Ascending aorta (tissue), 2 donors: Measurements from ENCODE around the gene TRPV2. TPM values are rescaled to one million over a fixed set of nuclear protein-coding genes. Genes with fewer than 3 reads are reported as not detected.

Experiments used
- DNase-seq, 2 donors: peaks; one replicate each; pipeline ENCODE4 v3.0.0-alpha.2; 2019; ENCODE audit warnings: low spot score in 2 of 2
- H3K27ac ChIP-seq, 2 donors: fragments of 200-600 bp; sonication (generic); one replicate each; pipeline ENCODE4 v1.5.1; 2016 to 2017; ENCODE audit warnings: mild to moderate bottlenecking in 1 of 2
- H3K27me3 ChIP-seq: fragments of 200-600 bp; sonication (generic); one replicate; pipeline ENCODE4 v1.5.1; 2017
- H3K36me3 ChIP-seq, 2 donors: fragments of 200-600 bp; sonication (generic); one replicate each; pipeline ENCODE4 v1.5.1; 2016
- H3K4me1 ChIP-seq, 2 donors: fragments of 200-600 bp; sonication (generic); one replicate each; pipeline ENCODE4 v1.5.1; 2016 to 2017; ENCODE audit warnings: mild to moderate bottlenecking in 1 of 2
- H3K4me3 ChIP-seq, 2 donors: fragments of 200-600 bp; sonication (generic); one replicate each; pipeline ENCODE4 v1.5.1; 2016 to 2017; ENCODE audit warnings: mild to moderate bottlenecking in 1 of 2
- H3K9me3 ChIP-seq, 2 donors: fragments of 200-600 bp; sonication (generic); one replicate each; pipeline ENCODE4 v1.5.1; 2016
- intact Hi-C: fragments of 100-400 bp; cut with DNase I; formaldehyde crosslinking; loops from one replicate; pipeline ENCODE4 v1.15.1; 2023
- total RNA-seq: library from RNA; depleted of rRNA; stranded (reverse); fragments of >200 nt; gene quantifications from one replicate; pipeline ENCODE4 v1.1.0, GENCODE V29; 2016
- TF ChIP-seq, protein P1 (sequence below), 3 experiments: fragments of 200-600 bp in 2 of 3; fragments of 450-650 bp in 1 of 3; sonication (generic) in 2 of 3; IDR thresholded peaks; one replicate each; pipeline ENCODE4 v1.5.1; 2016 to 2019; ENCODE audit warnings: antibody characterized with exemption in 3 of 3, mild to moderate bottlenecking in 1 of 3, moderate library complexity in 1 of 3

The TRPV2 gene
- total RNA-seq, 1 donor from 2014 or later, result 26.1 TPM

DNA sequence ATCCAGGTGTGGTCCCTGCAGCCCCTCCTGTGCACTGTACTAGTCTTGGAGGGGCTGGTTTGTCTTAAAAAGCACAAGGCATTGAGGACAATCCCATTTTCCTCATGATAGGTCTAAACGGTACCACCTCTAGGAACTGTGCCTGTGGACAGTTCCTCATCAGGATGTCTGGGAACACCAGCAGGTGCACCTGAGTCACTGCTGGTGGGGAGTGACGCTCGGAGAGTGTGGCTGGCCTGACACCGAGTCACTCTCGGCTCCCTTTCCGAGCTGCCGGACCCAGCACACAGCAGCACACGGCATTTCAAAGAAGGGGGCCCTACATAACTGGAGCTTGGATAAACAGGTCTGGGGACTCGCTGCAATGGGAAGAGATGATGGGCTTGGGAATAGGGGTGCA lies 51.0 kb downstream of the TRPV2 start:
- no peak for DNase-seq
- Histone ChIP-seq H3K9me3 (no peaks in the 10 kb centered on the region), H3K27ac (no peak overlapping the region), H3K4me3 (no peak overlapping the region), H3K27me3 (no peaks in the 10 kb centered on the region), H3K4me1 (peaks cover 0 to 6% of the 10 kb centered on the region in 2 donors), H3K36me3 (no peaks in the 10 kb centered on the region)
- TF ChIP-seq, protein P1, sequence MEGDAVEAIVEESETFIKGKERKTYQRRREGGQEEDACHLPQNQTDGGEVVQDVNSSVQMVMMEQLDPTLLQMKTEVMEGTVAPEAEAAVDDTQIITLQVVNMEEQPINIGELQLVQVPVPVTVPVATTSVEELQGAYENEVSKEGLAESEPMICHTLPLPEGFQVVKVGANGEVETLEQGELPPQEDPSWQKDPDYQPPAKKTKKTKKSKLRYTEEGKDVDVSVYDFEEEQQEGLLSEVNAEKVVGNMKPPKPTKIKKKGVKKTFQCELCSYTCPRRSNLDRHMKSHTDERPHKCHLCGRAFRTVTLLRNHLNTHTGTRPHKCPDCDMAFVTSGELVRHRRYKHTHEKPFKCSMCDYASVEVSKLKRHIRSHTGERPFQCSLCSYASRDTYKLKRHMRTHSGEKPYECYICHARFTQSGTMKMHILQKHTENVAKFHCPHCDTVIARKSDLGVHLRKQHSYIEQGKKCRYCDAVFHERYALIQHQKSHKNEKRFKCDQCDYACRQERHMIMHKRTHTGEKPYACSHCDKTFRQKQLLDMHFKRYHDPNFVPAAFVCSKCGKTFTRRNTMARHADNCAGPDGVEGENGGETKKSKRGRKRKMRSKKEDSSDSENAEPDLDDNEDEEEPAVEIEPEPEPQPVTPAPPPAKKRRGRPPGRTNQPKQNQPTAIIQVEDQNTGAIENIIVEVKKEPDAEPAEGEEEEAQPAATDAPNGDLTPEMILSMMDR (IDR thresholded peaks at IDR 0.05), result no peak
- intact Hi-C loops, result no loop called here

DNA sequence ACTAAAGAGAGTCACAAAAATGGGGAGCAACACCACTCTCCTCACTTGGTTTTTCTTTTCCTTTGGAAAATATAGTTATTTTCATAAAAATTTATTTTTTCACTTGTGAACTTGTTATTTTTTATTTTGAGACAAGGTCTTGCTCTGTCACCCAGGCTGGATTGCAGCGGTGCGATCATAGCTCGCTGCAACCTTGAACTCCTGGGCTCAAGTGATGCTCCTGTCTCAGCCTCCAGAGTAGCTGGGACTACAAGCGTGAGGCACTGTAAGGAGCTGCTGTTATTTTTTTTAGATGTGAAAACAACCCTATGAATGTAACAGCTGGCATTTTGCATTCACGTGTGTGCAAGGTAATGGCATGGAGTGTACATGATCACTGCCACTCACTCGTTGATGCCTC lies 51.7 kb downstream of the TRPV2 start:
- intact Hi-C loops, result no loop called here
- TF ChIP-seq, protein P1 (IDR thresholded peaks at IDR 0.05), result no peak
- H3K27ac ChIP-seq, result no peak overlapping the region
- DNase-seq, result no peak
- peaks cover 0 to 6% of the 10 kb centered on the region in 2 donors for H3K4me1 ChIP-seq
- no peak overlapping the region for H3K4me3 ChIP-seq
- H3K9me3 ChIP-seq, result no peaks in the 10 kb centered on the region
- H3K36me3 ChIP-seq, result no peaks in the 10 kb centered on the region
- no peaks in the 10 kb centered on the region for H3K27me3 ChIP-seq

DNA sequence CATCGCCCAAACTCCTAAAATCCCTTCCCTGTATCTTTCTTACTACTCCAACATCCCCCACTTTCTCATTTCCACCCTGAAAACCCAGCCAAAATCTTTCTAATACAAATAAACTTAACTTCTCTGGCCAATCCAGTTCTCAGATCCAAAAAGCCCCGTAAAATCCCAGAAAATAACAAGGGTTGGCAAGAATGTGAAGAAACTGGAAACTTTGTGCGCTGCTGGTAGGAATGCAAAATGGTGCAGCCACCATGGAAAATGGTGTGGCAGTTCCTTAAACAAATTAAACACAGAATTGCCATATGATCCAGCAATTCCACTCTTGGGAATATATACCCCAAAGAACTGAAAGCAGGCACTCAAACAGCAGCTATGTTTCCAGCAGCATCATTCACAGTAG lies 52.5 kb downstream of the TRPV2 start:
- intact Hi-C loops, result no loop called here
- H3K4me3 ChIP-seq, result no peak overlapping the region
- H3K4me1 ChIP-seq, result peaks cover 0 to 6% of the 10 kb centered on the region in 2 donors
- no peaks in the 10 kb centered on the region for H3K27me3 ChIP-seq
- TF ChIP-seq, protein P1 (IDR thresholded peaks at IDR 0.05), result no peak
- no peak overlapping the region for H3K27ac ChIP-seq
- H3K36me3 ChIP-seq, result no peaks in the 10 kb centered on the region
- no peaks in the 10 kb centered on the region for H3K9me3 ChIP-seq
- DNase-seq, result no peak

DNA sequence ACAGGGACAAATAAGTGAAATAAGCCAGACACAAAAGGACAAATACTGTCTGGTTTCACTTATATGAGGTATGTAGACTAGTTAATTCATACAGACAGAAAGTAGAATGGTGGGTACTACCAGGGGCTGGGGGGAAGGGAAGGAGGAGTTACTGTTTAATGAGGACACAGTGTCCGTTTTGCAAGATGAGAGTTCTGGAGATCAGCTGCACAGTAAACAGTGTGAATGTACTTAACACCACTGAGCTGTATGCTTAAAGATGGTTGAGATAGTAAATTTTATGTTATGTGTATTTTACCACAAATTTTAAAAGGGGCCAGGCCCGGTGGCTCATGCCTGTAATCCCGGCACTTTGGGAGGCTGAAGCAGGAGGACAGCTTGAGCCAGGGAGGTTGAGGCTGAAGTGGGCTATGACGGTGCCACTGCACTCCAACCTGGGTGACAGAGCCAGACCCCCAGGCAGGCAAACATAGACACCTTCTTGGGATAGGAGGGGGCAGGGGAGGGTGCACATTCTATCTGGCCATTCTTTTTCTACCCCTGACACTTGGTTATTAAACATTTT lies 53.1 kb downstream of the TRPV2 start:
- H3K4me3 ChIP-seq, result no peak overlapping the region
- no peak for DNase-seq
- H3K9me3 ChIP-seq, result no peaks in the 10 kb centered on the region
- peaks cover 0 to 4% of the 10 kb centered on the region in 2 donors for H3K4me1 ChIP-seq
- H3K36me3 ChIP-seq, result no peaks in the 10 kb centered on the region
- H3K27ac ChIP-seq, result no peak overlapping the region
- H3K27me3 ChIP-seq, result no peaks in the 10 kb centered on the region
- intact Hi-C loops, result no loop called here
- TF ChIP-seq, protein P1 (IDR thresholded peaks at IDR 0.05), result no peak

DNA sequence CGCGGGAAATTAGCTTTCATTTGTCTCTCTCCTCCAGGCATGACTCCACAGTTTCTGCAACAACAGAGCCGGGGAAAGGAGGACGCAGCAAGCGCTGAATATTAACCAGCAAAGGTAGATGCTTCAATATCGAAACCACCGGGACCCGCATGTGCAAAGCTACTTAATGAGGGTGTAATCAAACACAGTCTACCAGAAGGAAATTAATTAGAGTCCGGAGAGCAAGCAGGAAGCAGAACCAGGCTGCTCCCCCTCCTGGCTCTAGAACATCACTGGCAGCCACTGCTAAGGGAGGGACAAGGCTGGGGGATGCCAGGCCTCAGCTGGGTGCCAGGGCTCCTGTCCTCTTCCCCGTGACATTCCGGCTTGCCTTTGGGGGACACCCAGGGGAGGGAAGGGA lies 54.9 kb downstream of the TRPV2 start:
- H3K27me3 ChIP-seq, result no peaks in the 10 kb centered on the region
- H3K4me1 ChIP-seq, result no peaks in the 10 kb centered on the region
- TF ChIP-seq, protein P1 (IDR thresholded peaks at IDR 0.05), result no peak
- intact Hi-C loops, result no loop called here
- no peak for DNase-seq
- H3K27ac ChIP-seq, result no peak overlapping the region
- H3K36me3 ChIP-seq, result no peaks in the 10 kb centered on the region
- H3K4me3 ChIP-seq, result no peak overlapping the region
- no peaks in the 10 kb centered on the region for H3K9me3 ChIP-seq

DNA sequence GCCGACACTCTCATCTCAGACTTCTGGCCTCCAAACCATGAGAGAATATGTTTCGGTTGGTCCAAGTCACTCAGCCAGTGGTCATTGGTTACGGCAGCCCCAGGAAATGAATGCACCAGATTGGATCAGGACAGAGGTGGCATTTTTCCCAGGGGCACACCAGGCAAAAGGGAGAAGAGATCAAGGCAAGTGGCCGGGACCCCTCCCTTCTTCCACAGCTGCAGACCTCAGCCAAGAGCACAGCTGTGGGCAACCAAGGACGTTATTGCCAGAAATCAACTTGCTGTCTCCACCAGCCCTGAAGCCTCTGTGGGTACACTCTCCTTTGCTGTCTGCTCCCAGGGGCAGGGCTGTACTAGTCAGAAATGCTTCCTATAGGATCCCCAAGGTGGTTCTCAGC lies 55.9 kb downstream of the TRPV2 start:
- intact Hi-C loops, result no loop called here
- Histone ChIP-seq H3K27me3 (no peaks in the 10 kb centered on the region), H3K4me1 (no peaks in the 10 kb centered on the region), H3K36me3 (no peaks in the 10 kb centered on the region), H3K9me3 (no peaks in the 10 kb centered on the region), H3K4me3 (no peak overlapping the region), H3K27ac (no peak overlapping the region)
- no peak for DNase-seq
- TF ChIP-seq, protein P1 (IDR thresholded peaks at IDR 0.05), result no peak
